ENCODE measurements around the gene MARCHF4. TPM values are rescaled to one million over a fixed set of nuclear protein-coding genes. Genes with fewer than 3 reads are reported as not detected.

The MARCHF4 gene
- total RNA-seq, 2 experiments from 2014 or later: not detected

DNA sequence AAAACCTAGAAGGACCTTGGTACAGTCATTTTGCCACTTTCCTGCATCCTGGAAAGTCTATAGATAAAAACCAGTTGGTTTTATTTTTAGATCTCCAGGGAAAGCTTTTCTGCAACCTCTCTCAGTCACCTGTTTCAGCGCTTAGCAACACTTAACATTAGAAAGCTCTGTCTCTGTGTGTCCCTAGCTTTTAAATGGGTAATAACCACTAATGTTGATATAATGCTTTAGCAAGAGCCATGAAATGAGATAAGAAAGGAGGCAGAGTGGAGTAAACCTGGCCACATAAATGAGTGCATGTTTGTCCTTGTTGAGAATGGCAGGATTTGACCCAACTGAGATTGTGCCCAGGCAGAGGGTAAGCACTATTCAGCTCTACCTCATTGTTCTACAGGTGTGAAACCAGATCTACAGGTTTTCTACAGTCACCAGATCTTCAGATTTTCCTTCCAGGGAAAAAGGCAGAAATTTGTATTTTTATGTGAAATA is 44.8 kb downstream of the MARCHF4 start:
- H3K36me3 Mint-ChIP-seq (ENCODE audit: low read depth): no peaks in the 10 kb centered on the region
- H3K9me3 Mint-ChIP-seq (ENCODE audit: low read depth): no peaks in the 10 kb centered on the region
- no peaks in the 10 kb centered on the region for H3K4me1 Mint-ChIP-seq
- no peak for DNase-seq
- no peak overlapping the region for H3K4me3 Mint-ChIP-seq
- H3K27ac Mint-ChIP-seq: no peak overlapping the region
- H3K27me3 Mint-ChIP-seq: no peaks in the 10 kb centered on the region
- intact Hi-C loops (cut with DNase I, micrococcal nuclease): no loop called here
- POLR2A ChIA-PET: no interaction called here
- ATAC-seq: no peak
- CTCF ChIA-PET: interaction anchor here (0.5 to 3.4 kb wide), 9 partner anchors 19 to 330 kb away, joined by 3 to 20 read pairs (median 3); no protein-coding TSS in a partner anchor

Other genes starting within 250 kb of the MARCHF4 start
- gene SMARCAL1, start 40.0 kb upstream of the MARCHF4 start, total RNA-seq: 10 to 100 TPM; 25.9 to 27.7 TPM
- gene RPL37A, start 126.4 kb upstream of the MARCHF4 start, total RNA-seq: 1,000 to 10,000 TPM; 3,228 to 4,134 TPM